Measurements from ENCODE around the gene SLC25A21. TPM values are rescaled to one million over a fixed set of nuclear protein-coding genes. Genes with fewer than 3 reads are reported as not detected.

Gene SLC25A21
- total RNA-seq, 1 experiment from 2014 or later: 1.8 TPM

DNA sequence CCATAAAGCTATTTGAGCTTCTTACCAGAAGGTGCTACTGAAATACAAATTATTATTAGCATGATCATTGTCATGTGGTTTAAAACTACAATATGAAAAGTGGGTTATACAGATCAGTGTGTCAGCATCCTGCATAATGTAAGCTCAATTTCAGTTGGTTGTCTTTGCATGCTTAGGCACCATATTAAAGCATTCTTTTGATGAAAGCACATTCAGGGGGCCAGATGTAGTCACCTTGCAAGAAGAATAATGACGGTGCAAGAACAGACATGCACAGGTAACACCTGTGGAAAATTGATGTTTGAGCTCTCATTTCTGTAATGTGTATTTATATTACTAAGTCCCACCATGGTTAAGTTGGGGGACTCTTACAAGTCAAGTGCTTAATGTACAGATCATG, 386.9 kb downstream of the SLC25A21 start:
- Histone ChIP-seq H3K4me3 (no peak overlapping the region), H3K9me3 (peaks cover 5% of the 10 kb centered on the region), H3K27me3 (no peaks in the 10 kb centered on the region), H3K36me3 (no peaks in the 10 kb centered on the region)
- no peak for DNase-seq

GRCh38 chr14:36784541-36784940, 387.9 kb downstream of the SLC25A21 start:
- no peaks in the 10 kb centered on the region for H3K27me3 ChIP-seq
- H3K9me3 ChIP-seq: peaks cover 5% of the 10 kb centered on the region
- H3K4me3 ChIP-seq: no peak overlapping the region
- no peak for DNase-seq
- H3K36me3 ChIP-seq: no peaks in the 10 kb centered on the region

DNA sequence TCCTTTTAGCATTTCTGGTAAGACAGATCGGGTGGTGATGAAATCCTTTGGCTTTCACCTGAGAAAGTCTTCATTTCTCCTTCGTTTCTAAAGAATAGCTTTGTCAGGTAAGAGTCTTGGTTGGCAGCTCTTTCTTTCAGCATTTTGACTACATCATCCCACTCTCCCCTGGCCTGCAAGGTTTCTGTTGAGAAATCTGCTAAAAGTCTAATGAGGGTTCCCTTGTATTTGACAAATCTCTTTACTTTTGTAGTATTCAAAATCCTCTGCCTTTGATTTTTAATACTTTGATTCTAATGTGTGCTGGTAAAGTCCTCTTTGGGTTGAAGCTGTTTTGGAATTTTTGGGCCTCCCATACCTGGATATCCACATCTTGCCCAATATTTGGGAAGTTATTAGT, 390.5 kb downstream of the SLC25A21 start:
- H3K9me3 ChIP-seq: peaks cover 5% of the 10 kb centered on the region
- H3K4me3 ChIP-seq: no peak overlapping the region
- no peaks in the 10 kb centered on the region for H3K27me3 ChIP-seq
- H3K36me3 ChIP-seq: no peaks in the 10 kb centered on the region
- no peak for DNase-seq

DNA sequence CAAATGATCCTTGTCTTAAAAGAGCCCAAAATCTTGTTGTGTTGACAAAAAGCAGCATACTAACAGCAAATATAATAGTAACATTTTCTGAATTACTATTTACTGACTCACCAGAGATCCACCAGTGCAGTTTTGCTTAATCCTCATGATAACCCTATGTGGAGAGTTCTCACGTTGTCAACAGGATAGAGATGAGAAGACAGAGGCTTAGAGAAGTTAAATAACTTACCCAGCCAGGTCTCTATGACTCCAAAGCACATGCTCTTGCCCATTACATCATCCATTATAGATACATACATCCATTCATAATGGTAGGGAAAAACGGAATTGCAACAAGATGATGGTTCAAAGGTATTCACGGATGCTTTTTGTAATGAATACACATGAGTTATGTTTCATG, 398.8 kb downstream of the SLC25A21 start:
- no peak for DNase-seq
- Histone ChIP-seq H3K4me3 (no peak overlapping the region), H3K27me3 (no peaks in the 10 kb centered on the region), H3K9me3 (no peaks in the 10 kb centered on the region; the same call in 1 of the 2 replicates), H3K36me3 (no peaks in the 10 kb centered on the region)

GRCh38 chr14:36773136-36773540, 399.3 kb downstream of the SLC25A21 start:
- peak; percentile 37 for DNase-seq
- H3K4me3 ChIP-seq: no peak overlapping the region
- H3K9me3 ChIP-seq: no peaks in the 10 kb centered on the region; the same call in 1 of the 2 replicates
- no peaks in the 10 kb centered on the region for H3K36me3 ChIP-seq
- H3K27me3 ChIP-seq: no peaks in the 10 kb centered on the region

DNA sequence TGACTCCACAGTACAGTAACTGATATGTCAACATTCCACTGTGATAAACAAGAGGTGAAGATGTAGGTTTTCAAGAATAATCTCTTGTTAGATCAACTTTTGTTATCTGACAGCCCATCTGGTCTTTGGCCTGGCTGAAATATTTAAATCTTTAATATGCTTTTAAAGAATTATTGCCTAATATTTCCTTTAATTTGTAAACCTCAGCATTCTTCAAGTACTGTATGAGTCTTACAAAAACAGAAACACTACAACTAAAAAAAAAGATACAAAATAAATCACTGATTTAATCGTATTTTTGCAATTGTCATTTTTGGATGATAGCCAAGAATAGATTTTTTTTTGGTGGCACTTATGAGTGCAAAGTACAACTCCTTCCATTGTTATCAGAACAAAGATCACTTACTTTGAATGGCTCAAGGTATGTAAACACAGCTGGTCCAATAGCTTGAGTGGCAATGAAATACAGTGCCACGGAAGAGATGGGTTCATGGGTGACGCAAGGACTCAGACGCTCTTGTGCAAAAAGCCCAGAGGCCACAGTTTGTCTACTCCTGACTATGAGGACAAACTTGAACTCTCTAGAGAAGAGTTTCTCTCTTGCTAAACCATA, 401.3 kb downstream of the SLC25A21 start:
- Histone ChIP-seq H3K27me3 (no peaks in the 10 kb centered on the region), H3K36me3 (no peaks in the 10 kb centered on the region), H3K4me3 (no peak overlapping the region), H3K9me3 (no peaks in the 10 kb centered on the region; the same call in 1 of the 2 replicates)
- DNase-seq: no peak

GRCh38 chr14:36768638-36769337, 403.6 kb downstream of the SLC25A21 start:
- DNase-seq: no peak
- Histone ChIP-seq H3K4me3 (no peak overlapping the region), H3K36me3 (no peaks in the 10 kb centered on the region), H3K27me3 (no peaks in the 10 kb centered on the region), H3K9me3 (no peaks in the 10 kb centered on the region)

DNA sequence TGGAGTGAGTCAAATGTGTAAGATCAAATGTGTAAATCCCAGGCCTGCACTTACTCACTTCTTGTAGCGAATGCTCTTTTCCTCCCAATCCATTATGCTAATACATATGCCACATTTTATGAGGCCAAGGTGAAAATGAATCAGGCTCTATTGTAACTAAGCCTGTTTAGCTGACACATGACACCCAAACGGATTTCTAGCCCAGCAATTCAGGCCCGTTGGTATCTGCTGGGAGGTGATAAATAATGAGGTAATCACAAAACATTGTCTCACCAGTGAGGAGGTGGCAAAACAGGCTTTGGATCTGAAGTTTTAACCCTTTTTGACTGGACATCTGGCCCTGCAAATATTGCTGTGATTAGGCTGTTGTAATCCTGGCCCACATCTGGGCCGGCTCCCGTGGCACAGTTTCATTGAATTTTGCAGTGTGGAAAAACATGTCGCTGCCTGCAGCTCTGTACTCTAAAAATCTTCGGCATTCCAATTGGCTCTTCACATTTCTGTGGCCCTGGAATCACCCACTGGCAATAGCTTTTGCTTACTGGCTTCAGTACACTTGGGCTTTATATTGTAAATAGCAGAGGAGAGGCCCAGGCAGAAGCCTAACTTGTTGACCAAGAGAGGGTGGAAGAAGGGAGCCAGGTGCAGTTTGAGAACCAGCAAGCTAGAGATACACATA, 404.7 kb downstream of the SLC25A21 start:
- peak; percentile 57 for DNase-seq
- Histone ChIP-seq H3K36me3 (no peaks in the 10 kb centered on the region), H3K4me3 (no peak overlapping the region), H3K27me3 (no peaks in the 10 kb centered on the region), H3K9me3 (no peaks in the 10 kb centered on the region)

GRCh38 chr14:36766974-36767373, 405.4 kb downstream of the SLC25A21 start:
- no peak for DNase-seq
- no peaks in the 10 kb centered on the region for H3K36me3 ChIP-seq
- no peak overlapping the region for H3K4me3 ChIP-seq
- no peaks in the 10 kb centered on the region for H3K9me3 ChIP-seq
- no peaks in the 10 kb centered on the region for H3K27me3 ChIP-seq

DNA sequence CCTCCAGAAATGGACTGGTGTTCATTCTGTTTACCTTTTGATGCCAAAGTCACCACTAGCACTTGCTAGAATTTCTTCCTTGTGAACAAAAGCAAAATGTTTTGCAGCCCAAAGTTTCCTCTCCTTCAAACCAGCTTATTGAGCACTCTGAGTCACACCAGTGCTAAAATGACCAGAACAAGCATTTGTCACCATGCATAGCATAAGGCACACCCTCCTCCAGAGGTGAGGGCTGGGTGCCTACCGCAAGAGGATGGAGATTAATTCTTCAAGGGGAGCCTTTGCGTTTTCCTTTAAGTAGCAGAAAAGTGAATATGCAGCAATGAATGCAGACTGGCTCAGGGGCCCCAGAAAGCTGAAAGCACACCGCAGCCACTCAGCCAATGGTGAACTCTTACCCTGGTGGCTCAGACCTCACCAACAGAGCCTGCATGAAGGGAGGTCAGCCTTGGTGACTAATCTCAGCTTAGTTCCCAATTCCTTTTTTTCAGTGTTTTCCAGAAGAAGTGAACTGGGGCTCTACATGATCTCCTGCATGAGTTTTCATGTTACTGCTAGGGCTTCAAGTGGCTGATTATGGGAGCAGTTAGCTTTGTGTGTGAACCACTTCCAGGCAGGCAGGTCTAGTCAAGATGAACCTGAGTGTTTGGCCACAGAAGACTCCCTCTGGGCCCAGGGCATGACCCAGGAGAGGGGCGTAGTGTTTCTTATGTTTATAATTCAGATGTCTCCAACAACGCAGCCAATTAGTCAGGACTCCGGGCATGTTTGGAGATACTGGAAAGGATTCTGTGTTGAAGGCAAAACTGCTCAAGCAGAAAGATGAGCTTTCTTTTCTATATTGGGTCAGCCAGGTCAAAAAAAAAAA, 414.4 kb downstream of the SLC25A21 start:
- H3K9me3 ChIP-seq: no peaks in the 10 kb centered on the region
- DNase-seq: no peak
- no peak overlapping the region for H3K4me3 ChIP-seq
- H3K36me3 ChIP-seq: no peaks in the 10 kb centered on the region
- H3K27me3 ChIP-seq: no peaks in the 10 kb centered on the region

DNA sequence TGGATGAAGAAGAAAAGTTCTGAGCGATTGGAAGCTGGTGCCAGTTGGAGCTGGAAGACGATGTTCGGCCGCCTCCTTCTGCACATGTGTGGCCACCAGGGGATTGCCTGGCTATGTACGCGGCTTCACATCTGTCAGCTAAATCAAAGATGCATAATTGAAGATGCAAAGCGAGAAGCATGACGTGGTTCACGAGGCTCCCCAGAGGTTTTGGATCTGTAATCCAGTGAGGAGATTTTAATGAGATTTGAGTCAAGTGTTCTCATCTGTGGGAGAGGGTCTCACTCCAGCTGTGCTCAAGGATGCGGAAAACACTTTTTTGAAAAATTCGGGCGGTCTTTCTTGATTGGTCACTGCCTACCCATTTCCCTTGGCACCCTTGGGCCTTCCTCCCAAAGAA, 416.2 kb downstream of the SLC25A21 start:
- H3K36me3 ChIP-seq: no peaks in the 10 kb centered on the region
- H3K27me3 ChIP-seq: no peaks in the 10 kb centered on the region
- H3K9me3 ChIP-seq: no peaks in the 10 kb centered on the region
- no peak overlapping the region for H3K4me3 ChIP-seq
- DNase-seq: no peak

DNA sequence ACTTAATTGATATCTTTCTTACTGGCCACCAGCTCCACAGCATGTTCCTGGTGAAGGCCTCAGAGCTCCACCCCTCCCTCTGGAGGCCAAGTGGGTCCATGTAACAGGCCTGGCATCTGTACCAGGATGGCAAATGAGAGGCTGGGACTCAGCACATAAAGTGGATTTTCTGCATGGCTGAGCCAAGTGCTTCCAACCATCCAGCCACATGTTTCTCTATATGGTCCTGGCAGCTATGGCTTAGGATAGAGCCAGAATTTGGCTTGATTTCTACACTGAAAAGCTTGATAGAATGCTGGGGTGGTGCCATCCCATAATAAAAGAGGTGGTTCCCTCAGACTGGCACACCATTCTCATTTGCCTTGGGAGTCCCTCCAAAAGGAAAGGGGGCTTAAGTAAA, 416.6 kb downstream of the SLC25A21 start:
- H3K9me3 ChIP-seq: no peaks in the 10 kb centered on the region
- H3K36me3 ChIP-seq: no peaks in the 10 kb centered on the region
- no peak overlapping the region for H3K4me3 ChIP-seq
- DNase-seq: peak; percentile 36
- no peaks in the 10 kb centered on the region for H3K27me3 ChIP-seq

GRCh38 chr14:36751920-36752319, 420.5 kb downstream of the SLC25A21 start:
- Histone ChIP-seq H3K36me3 (no peaks in the 10 kb centered on the region), H3K9me3 (no peaks in the 10 kb centered on the region), H3K27me3 (no peaks in the 10 kb centered on the region), H3K4me3 (no peak overlapping the region)
- no peak for DNase-seq

GRCh38 chr14:36751106-36751505, 421.3 kb downstream of the SLC25A21 start:
- no peaks in the 10 kb centered on the region for H3K9me3 ChIP-seq
- H3K27me3 ChIP-seq: no peaks in the 10 kb centered on the region
- H3K4me3 ChIP-seq: no peak overlapping the region
- DNase-seq: no peak
- no peaks in the 10 kb centered on the region for H3K36me3 ChIP-seq

DNA sequence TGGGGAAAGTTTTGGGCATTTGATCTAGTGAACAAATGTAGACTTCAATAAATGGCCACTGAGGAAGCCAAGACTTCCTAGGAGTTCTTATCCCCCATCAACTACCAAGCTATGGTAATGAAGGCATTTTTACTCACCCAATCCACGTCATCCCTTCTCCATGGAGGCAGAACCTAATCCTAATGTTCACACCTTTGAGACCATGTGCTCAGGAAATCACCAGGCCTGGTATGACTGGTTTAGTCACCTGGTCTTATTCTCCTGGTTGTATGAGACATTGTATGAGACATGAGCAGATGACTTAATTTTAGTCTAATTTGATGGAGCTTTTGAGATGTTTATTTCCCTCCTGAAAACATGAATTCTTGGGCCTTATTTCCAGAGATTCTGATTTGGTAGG, 422.2 kb downstream of the SLC25A21 start:
- no peak for DNase-seq

GRCh38 chr14:36748610-36749213, 423.7 kb downstream of the SLC25A21 start:
- H3K27me3 ChIP-seq: no peaks in the 10 kb centered on the region
- no peaks in the 10 kb centered on the region for H3K9me3 ChIP-seq
- H3K4me3 ChIP-seq: no peak overlapping the region
- no peak for DNase-seq
- no peaks in the 10 kb centered on the region for H3K36me3 ChIP-seq

More for the DNA sequence above, 422.2 kb downstream of the SLC25A21 start:
- Histone ChIP-seq H3K27me3 (no peaks in the 10 kb centered on the region), H3K4me3 (no peak overlapping the region), H3K36me3 (no peaks in the 10 kb centered on the region), H3K9me3 (no peaks in the 10 kb centered on the region)

Data from MG63 (cell line).